Activated CD4-positive, alpha-beta memory T cell treated with anti-CD3 and anti-CD28 coated beads for 36 hours (primary cell): ENCODE measurements around the gene ZMAT3. TPM values are rescaled to one million over a fixed set of nuclear protein-coding genes. Genes with fewer than 3 reads are reported as not detected.
A peak's percentile ranks its signal among the peaks of the same experiment; 100 is the strongest.

Experiments
- CTCF ChIA-PET: fragments of 350-600 bp; sonication (Branson Sonifier 250); formaldehyde crosslinking; loops from one replicate; lab custom pipeline; 2021; ENCODE audit warnings: antibody characterized with exemption, inconsistent platforms; lab: Charles Lee
- POLR2A ChIA-PET: fragments of 350-600 bp; sonication (Branson Sonifier 250); formaldehyde crosslinking; loops from one replicate; lab custom pipeline; 2021; ENCODE audit warnings: antibody characterized with exemption; lab: Charles Lee
- DNase-seq: peaks from one replicate; pipeline ENCODE4 v3.0.0-alpha.2; 2020
- H3K27ac Mint-ChIP-seq: one replicate; pipeline ENCODE4 v1.8.0; 2021; ENCODE audit warnings: mixed read lengths
- H3K27me3 Mint-ChIP-seq: one replicate; pipeline ENCODE4 v1.8.0; 2021; ENCODE audit warnings: mixed read lengths
- H3K36me3 Mint-ChIP-seq: one replicate; pipeline ENCODE4 v1.8.0; 2021; ENCODE audit warnings: mixed read lengths
- H3K4me1 Mint-ChIP-seq: one replicate; pipeline ENCODE4 v1.8.0; 2021; ENCODE audit warnings: low read depth, mixed read lengths
- H3K4me3 Mint-ChIP-seq: one replicate; pipeline ENCODE4 v1.8.0; 2021; ENCODE audit warnings: mild to moderate bottlenecking, mixed read lengths
- H3K9me3 Mint-ChIP-seq: one replicate; pipeline ENCODE4 v1.8.0; 2021; ENCODE audit warnings: mixed read lengths
- intact Hi-C: fragments of 100-400 bp; cut with micrococcal nuclease; formaldehyde crosslinking; loops from one replicate; pipeline ENCODE4 v1.15.1; 2023
- total RNA-seq, 2 experiments: library from RNA; stranded (reverse); gene quantifications; one replicate each; pipeline ENCODE4 v1.2.3, GENCODE V29; 2021

The ZMAT3 gene
- total RNA-seq, 2 experiments from 2014 or later: 9.0 TPM

DNA sequence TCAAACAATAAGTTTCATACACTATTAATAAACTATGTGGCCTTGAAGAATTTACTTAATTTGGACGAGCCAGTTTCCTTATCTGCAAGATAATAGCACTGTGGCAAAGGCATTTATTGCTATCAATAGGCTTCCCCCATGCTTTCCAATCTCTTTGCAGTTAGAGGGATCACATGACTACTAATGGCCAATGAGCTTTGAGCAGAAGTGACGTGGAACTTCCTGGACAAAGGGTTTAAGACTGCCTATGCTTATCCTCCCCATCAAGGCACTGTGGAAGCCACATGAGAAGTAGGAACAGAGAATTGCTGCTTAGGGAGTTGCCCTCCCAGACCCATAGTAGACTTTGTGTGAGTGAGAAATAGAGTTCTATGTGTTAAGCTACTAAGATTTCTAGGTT lies 16.7 kb upstream of the ZMAT3 start:
- H3K36me3 Mint-ChIP-seq: no peaks in the 10 kb centered on the region
- no peak overlapping the region for H3K27ac Mint-ChIP-seq
- H3K4me3 Mint-ChIP-seq: no peak overlapping the region
- no peak for DNase-seq
- CTCF ChIA-PET: interaction anchor here (0.7 to 0.8 kb wide), 2 partner anchors 17 to 58 kb away, joined by 3 read pairs; partner anchors contain the start of gene ZMAT3
- intact Hi-C loops: no loop called here
- H3K27me3 Mint-ChIP-seq: no peaks in the 10 kb centered on the region
- H3K4me1 Mint-ChIP-seq: peaks cover 26% of the 10 kb centered on the region
- no peaks in the 10 kb centered on the region for H3K9me3 Mint-ChIP-seq
- POLR2A ChIA-PET: no interaction called here

DNA sequence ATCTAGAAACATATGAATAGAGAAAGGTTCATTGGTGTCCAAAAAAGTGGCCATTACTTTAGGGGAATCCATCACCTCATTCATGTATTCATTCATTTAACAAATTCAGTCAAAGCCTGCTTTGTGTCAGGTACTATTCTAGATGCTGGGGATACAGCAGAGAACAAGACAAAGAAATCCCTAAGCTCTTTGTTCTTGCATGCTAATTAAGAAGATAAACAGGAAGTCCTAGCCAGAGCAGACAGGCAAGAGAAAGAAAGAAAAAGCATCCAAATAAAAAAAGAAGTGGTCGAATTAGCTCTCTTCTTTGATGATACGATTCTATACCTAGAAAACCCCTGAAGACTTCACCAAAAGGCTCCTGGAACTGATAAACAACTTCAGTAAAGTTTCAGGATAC lies 12.4 kb upstream of the ZMAT3 start:
- no peak for DNase-seq
- no peaks in the 10 kb centered on the region for H3K9me3 Mint-ChIP-seq
- ChIA-PET CTCF (interaction anchor here (0.6 to 3.9 kb wide), 3 partner anchors 14 to 98 kb away, joined by 4 to 19 read pairs (median 5); partner anchors contain the start of gene ZMAT3), POLR2A (no interaction called here)
- peaks cover 12% of the 10 kb centered on the region for H3K4me1 Mint-ChIP-seq
- H3K27me3 Mint-ChIP-seq: no peaks in the 10 kb centered on the region
- no peak overlapping the region for H3K4me3 Mint-ChIP-seq
- intact Hi-C loops: no loop called here
- no peaks in the 10 kb centered on the region for H3K36me3 Mint-ChIP-seq
- H3K27ac Mint-ChIP-seq: no peak overlapping the region

DNA sequence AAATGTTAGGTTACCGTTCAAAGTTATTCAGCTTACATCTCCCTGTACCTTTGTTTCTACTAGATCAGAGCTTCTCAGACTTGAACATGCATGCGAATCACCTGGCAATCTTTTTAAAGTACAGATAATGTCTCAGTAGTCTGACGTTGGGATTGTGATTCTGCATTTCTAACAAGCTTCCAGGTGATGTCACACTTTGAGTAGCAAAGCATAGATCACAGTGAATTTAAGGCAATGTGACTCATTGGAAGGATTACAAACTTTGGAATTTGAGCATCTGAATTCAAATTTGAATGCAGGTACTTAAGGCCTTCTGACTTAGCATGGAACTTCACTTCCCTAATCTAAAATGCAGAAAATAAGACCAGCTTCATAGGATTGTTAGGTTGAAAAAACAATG lies 10.8 kb upstream of the ZMAT3 start:
- Mint-ChIP-seq H3K4me3 (no peak overlapping the region), H3K27me3 (no peaks in the 10 kb centered on the region), H3K4me1 (peaks cover 12% of the 10 kb centered on the region), H3K9me3 (no peaks in the 10 kb centered on the region), H3K36me3 (no peaks in the 10 kb centered on the region), H3K27ac (no peak overlapping the region)
- CTCF ChIA-PET: interaction anchor here (2.2 to 3.9 kb wide), 2 partner anchors 12 to 65 kb away, joined by 5 to 19 read pairs; partner anchors contain the start of gene ZMAT3
- DNase-seq: no peak
- POLR2A ChIA-PET: interaction anchor here (1.2 kb wide), 1 partner anchor 11 kb away, joined by 4 read pairs; the partner anchor contains the start of gene ZMAT3
- intact Hi-C loops: no loop called here

DNA sequence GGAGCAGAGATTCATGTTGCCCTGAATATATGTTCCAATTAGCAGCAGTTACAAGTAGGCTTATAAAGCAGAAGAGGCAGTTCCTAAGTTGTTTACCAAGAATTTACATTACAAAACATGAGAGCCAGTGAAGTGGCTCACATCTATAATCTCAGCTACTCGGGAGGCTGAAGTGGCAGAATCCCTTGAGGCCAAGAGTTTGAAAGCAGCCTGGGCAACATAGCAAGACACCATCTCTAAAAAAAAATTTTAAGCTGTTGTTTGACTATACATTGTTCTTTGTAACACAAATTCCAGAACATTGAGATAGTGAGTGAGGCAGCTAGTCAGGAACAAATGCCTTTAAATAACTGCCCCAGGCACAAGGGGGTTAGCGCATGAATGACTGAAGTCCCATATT lies 10.3 kb upstream of the ZMAT3 start:
- ChIA-PET CTCF (interaction anchor here (3.9 kb wide), 1 partner anchor 12 kb away, joined by 19 read pairs; the partner anchor contains the start of gene ZMAT3), POLR2A (no interaction called here)
- Mint-ChIP-seq H3K27me3 (no peaks in the 10 kb centered on the region), H3K9me3 (no peaks in the 10 kb centered on the region), H3K4me3 (no peak overlapping the region), H3K4me1 (peaks cover 12% of the 10 kb centered on the region), H3K36me3 (no peaks in the 10 kb centered on the region), H3K27ac (no peak overlapping the region)
- DNase-seq: no peak
- intact Hi-C loops: no loop called here

DNA sequence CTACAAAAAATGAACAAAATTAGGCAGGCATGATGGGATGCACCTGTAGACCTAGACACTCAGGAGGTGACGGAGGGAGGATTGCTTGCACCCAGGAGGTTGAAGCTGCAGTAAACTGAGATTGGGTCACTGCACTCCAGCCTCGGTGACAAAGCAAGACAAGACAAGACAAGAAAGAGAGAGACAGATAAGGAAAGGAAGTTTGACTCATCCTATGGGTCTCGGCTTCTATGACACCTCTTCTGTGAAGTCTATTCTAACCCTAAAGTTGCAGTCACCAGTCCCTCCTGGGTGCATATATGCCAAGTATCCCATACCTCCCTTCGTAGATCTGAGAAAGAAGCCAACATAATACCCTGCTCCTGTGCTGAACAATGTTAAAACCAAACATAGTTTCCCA lies 7.9 kb upstream of the ZMAT3 start:
- H3K27ac Mint-ChIP-seq: no peak overlapping the region
- DNase-seq: no peak

DNA sequence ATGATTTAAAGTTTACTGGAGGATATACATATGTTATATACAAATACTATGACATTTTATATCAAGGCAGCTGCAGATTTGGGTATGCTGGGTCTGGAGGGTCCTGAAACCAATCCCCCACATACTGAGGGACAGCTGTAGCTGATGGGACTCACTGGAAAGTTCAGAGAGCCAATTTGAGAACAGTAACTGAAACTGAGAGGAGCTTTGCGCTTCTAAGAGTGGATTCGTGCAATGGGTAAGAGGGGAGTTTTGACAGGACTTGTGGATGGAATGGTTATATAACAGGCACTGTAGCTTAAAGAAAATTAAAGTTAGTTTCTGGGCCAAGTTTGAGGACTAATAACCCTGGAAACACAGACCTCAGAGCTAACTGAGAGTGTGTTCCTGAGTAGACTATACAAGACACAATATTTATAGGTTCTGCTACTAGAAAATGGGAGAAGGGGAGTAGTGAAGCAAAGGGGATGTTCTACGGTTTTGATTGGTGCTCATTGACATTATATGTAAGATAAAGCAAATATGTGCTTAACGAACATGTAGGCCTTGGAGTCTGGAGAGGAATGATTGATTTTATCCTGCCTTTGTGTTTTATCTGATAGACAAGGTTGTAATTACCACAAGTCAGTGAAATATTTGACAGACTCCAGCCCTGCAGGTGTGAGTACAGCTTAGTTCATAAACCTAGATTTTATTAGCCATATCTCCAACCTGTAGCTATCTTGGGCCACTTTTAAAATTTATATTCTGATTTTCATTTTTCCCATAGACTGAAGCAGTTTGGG lies 4.8 kb upstream of the ZMAT3 start:
- ChIA-PET POLR2A (no interaction called here), CTCF (interaction anchor here (1.6 kb wide), 1 partner anchor 29 kb away, joined by 4 read pairs; no protein-coding TSS in a partner anchor)
- Mint-ChIP-seq H3K27me3 (no peaks in the 10 kb centered on the region), H3K9me3 (no peaks in the 10 kb centered on the region), H3K4me1 (peaks cover 18% of the 10 kb centered on the region), H3K27ac (no peak overlapping the region), H3K4me3 (no peak overlapping the region), H3K36me3 (no peaks in the 10 kb centered on the region)
- no peak for DNase-seq
- intact Hi-C loops: no loop called here

More for the DNA sequence above, 7.9 kb upstream of the ZMAT3 start:
- ChIA-PET CTCF (interaction anchor here (0.7 kb wide), 1 partner anchor 242 kb away, joined by 3 read pairs; no protein-coding TSS in a partner anchor), POLR2A (no interaction called here)
- no peaks in the 10 kb centered on the region for H3K27me3 Mint-ChIP-seq
- H3K4me3 Mint-ChIP-seq: no peak overlapping the region
- H3K36me3 Mint-ChIP-seq: no peaks in the 10 kb centered on the region
- peaks cover 15% of the 10 kb centered on the region for H3K4me1 Mint-ChIP-seq
- H3K9me3 Mint-ChIP-seq: no peaks in the 10 kb centered on the region
- intact Hi-C loops: no loop called here

DNA sequence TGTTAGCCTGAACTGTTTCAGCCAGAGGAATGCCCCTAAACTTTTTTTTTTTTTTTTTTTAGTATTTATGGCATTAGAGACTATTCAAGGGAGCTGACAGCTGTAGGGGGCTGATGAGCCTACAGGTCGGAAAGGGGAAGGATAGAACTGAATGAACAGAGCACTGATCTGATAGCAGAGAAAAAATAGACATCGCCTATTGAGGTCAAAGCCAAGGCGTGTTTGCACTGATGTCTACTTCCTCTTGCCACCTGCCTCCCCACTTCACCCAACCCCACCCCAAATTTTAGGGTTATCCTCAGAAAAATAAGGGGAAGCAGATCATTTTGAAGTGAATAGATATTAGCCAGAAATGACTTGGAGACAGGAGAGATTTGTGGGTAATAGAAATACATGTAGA lies 3.0 kb upstream of the ZMAT3 start:
- ChIA-PET CTCF (interaction anchor here (0.6 to 1.5 kb wide), 3 partner anchors 73 to 1798 kb away, joined by 3 read pairs; no protein-coding TSS in a partner anchor), POLR2A (no interaction called here)
- no peaks in the 10 kb centered on the region for H3K27me3 Mint-ChIP-seq
- no peak overlapping the region for H3K27ac Mint-ChIP-seq
- H3K36me3 Mint-ChIP-seq: no peaks in the 10 kb centered on the region
- no peak for DNase-seq
- H3K9me3 Mint-ChIP-seq: no peaks in the 10 kb centered on the region
- intact Hi-C loops: no loop called here
- H3K4me3 Mint-ChIP-seq: no peak overlapping the region
- H3K4me1 Mint-ChIP-seq: peaks cover 27% of the 10 kb centered on the region

DNA sequence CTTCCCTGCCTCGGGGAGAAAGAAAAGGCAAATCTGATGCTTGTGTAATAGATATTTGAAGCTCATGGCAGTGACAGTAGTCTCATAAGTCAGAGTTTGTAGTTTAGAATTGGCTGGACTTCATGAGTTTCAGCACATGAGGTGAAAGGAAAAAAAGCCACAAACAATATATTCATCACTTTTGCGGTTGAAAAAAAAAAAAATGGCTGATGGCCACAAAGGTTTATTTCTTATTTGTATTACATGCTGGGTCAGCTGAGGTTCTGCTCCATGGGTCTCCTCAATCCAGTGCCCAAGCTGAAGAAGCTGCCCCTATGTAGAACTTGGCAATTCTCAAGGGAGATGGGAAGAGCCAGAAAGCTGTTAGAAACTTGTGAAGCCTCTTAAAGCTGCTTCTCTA lies 2.2 kb upstream of the ZMAT3 start:
- ChIA-PET POLR2A (interaction anchor here (0.6 kb wide), 1 partner anchor 58 kb away, joined by 3 read pairs; no protein-coding TSS in a partner anchor), CTCF (interaction anchor here (1.2 to 1.5 kb wide), 2 partner anchors 74 to 1797 kb away, joined by 3 read pairs; no protein-coding TSS in a partner anchor)
- Mint-ChIP-seq H3K27me3 (no peaks in the 10 kb centered on the region), H3K4me3 (no peak overlapping the region), H3K36me3 (no peaks in the 10 kb centered on the region), H3K27ac (no peak overlapping the region), H3K4me1 (peaks cover 34% of the 10 kb centered on the region), H3K9me3 (no peaks in the 10 kb centered on the region)
- intact Hi-C loops: no loop called here
- DNase-seq: no peak

DNA sequence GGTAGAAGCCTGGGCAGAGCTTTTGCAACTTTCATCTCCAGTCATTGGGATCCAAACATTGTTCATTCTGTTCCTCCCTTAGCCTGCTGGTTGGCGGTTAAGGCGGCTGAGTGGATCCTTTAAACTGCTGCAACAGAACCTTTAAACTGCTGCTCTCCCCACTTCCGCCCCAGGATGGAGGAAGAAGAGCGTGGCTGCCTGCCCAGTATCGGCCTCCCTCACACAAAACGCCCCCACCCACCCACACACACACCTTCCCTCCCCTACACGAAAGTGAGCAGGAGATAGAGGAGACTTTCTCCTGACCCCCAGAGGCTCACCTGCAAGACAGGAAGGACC lies 460 bp upstream of the ZMAT3 start:
- peak overlapping the region; percentile 84 for H3K27ac Mint-ChIP-seq
- H3K9me3 Mint-ChIP-seq: no peaks in the 10 kb centered on the region
- peak overlapping the region; percentile 96 for H3K4me3 Mint-ChIP-seq
- peaks cover 35% of the 10 kb centered on the region for H3K4me1 Mint-ChIP-seq
- intact Hi-C loops: no loop called here
- POLR2A ChIA-PET: interaction anchor here (0.6 to 1.6 kb wide), 6 partner anchors 35 to 253 kb away, joined by 3 to 7 read pairs (median 4); partner anchors contain the start of gene ZNF639
- peaks cover under 1% of the 10 kb centered on the region for H3K36me3 Mint-ChIP-seq
- H3K27me3 Mint-ChIP-seq: no peaks in the 10 kb centered on the region
- CTCF ChIA-PET: interaction anchor here (1.2 to 4.9 kb wide), 5 partner anchors 11 to 250 kb away, joined by 3 to 34 read pairs (median 15); no protein-coding TSS in a partner anchor
- peak; percentile 71 for DNase-seq

DNA sequence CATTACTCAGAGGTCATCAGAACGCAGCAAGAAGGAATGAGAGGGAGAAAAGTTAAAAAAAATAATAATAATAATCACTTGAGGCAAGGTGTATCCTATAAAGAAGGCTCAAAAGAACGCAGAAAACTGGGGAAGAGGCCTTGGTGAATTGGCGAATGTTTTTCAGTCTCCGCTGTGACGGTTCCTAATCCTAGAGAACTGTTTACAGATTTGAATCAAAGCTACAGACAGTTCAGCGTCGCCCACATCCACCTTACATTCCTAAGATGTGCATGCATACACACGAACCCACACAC lies 634 bp downstream of the ZMAT3 start:
- H3K27ac Mint-ChIP-seq: peak overlapping the region; percentile 89
- no peak for DNase-seq
- H3K4me1 Mint-ChIP-seq: peaks cover 35% of the 10 kb centered on the region
- ChIA-PET POLR2A (interaction anchor here (0.9 to 1.6 kb wide), 6 partner anchors 12 to 252 kb away, joined by 4 to 7 read pairs (median 4); partner anchors contain the start of gene ZNF639), CTCF (interaction anchor here (1.2 to 4.9 kb wide), 6 partner anchors 12 to 251 kb away, joined by 3 to 34 read pairs (median 12); no protein-coding TSS in a partner anchor)
- intact Hi-C loops: loop anchor here (1.0 to 2.0 kb wide), 6 partner anchors 34 to 492 kb away; partner anchors contain the start of genes ACTL6A, MFN1 and ZNF639
- no peaks in the 10 kb centered on the region for H3K9me3 Mint-ChIP-seq
- peak overlapping the region; percentile 96 for H3K4me3 Mint-ChIP-seq
- H3K27me3 Mint-ChIP-seq: no peaks in the 10 kb centered on the region
- H3K36me3 Mint-ChIP-seq: peaks cover 8% of the 10 kb centered on the region

DNA sequence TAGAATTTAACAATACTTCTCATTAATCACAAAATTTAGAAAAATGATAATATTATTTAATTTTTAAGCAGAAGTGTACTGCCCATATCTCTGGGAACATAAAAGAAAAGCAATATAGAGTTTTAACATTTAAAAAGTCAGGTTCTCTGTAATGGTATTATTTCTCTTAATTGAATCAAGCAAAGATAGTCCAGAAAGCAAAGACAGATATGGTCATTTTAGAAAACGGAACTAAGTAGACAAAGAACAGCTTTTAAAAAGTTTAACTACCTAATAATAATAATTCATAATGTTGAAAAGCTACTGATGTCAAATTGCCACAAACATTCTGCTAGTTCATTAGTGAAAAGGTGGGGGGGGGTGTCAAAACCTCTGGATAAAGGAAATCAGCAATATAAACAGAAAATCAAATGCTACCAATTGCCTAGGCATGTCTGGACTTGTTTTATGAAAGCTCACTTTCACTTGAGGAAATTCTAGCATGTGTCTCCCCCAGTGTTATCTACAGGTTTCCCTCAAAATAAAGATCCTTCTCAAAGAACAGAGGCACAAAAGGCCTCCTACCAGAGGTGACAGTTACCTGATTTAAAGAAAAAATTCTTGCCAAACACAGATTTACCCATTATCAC lies 1.7 kb downstream of the ZMAT3 start:
- Mint-ChIP-seq H3K9me3 (no peaks in the 10 kb centered on the region), H3K36me3 (peaks cover 10% of the 10 kb centered on the region), H3K27ac (no peak overlapping the region), H3K4me3 (peak overlapping the region; percentile 23), H3K27me3 (no peaks in the 10 kb centered on the region), H3K4me1 (peaks cover 35% of the 10 kb centered on the region)
- CTCF ChIA-PET: interaction anchor here (0.9 to 4.9 kb wide), 10 partner anchors 13 to 254 kb away, joined by 3 to 34 read pairs (median 4); no protein-coding TSS in a partner anchor
- intact Hi-C loops: loop anchor here (1.0 to 2.0 kb wide), 4 partner anchors 33 to 493 kb away; partner anchors contain the start of genes ACTL6A and ZNF639
- DNase-seq: no peak
- POLR2A ChIA-PET: interaction anchor here (1.0 kb wide), 1 partner anchor 19 kb away, joined by 3 read pairs; no protein-coding TSS in a partner anchor
